ENCODE data around the gene RGL3. TPM values are rescaled to one million over a fixed set of nuclear protein-coding genes. Genes with fewer than 3 reads are reported as not detected.

RGL3 gene
- total and polyA plus RNA-seq, 9 of the 15 experiments (the other 6 are each of a cell fraction or from before 2014, with no cell fraction given), result 0.12 to 0.61 (median 0.32) TPM; not detected in 4

- TF ChIP-seq POLR2H (tag; IDR thresholded peaks at IDR 0.05; ENCODE audit: low read depth) (no peak), ZZZ3 (IDR thresholded peaks at IDR 0.05) (no peak), FOXK2 (conservative IDR thresholded peaks at IDR 0.05 in 1 of 2, IDR thresholded peaks at IDR 0.05 in 1 of 2; ENCODE audit: low read depth in 2 of 2) (peak in 1 of 2 experiments; percentile 16; a peak in 2 of 4 replicates), BRF1 (IDR thresholded peaks at IDR 0.05; ENCODE audit: borderline replicate concordance, extremely low read depth, insufficient read length) (no peak), ZNF395 (CRISPR knock-in tag; IDR thresholded peaks at IDR 0.05) (peak; percentile 94), BRF2 (IDR thresholded peaks at IDR 0.05; ENCODE audit: borderline replicate concordance, insufficient read depth, insufficient read length) (no peak), ZNF583 (CRISPR knock-in tag; IDR thresholded peaks at IDR 0.05) (no peak), ZNF780A (CRISPR knock-in tag; IDR thresholded peaks at IDR 0.05) (no peak), MCM3 (IDR thresholded peaks at IDR 0.05) (no peak), MTA3 (IDR thresholded peaks at IDR 0.05; ENCODE audit: borderline replicate concordance) (peak; percentile 66; the same call in 1 of the 2 replicates), SRSF1 (IDR thresholded peaks at IDR 0.05; ENCODE audit: low read depth, low read length) (no peak), BRD4 (IDR thresholded peaks at IDR 0.05) (no peak), FOXJ2 (tag; IDR thresholded peaks at IDR 0.05) (peak; percentile 82), IFI16 (CRISPR knock-in tag; IDR thresholded peaks at IDR 0.05) (no peak), HNRNPL (IDR thresholded peaks at IDR 0.05; ENCODE audit: low read depth, low read length) (no peak), CHD4 (IDR thresholded peaks at IDR 0.05; ENCODE audit: insufficient read depth, insufficient replicate concordance, low read depth, low read length, poor library complexity, severe bottlenecking) (no peak), PURB (CRISPR knock-in tag; IDR thresholded peaks at IDR 0.05; ENCODE audit: low read depth) (no peak), HOMEZ (CRISPR knock-in tag; IDR thresholded peaks at IDR 0.05) (no peak)
- TF ChIP-seq, protein P1, sequence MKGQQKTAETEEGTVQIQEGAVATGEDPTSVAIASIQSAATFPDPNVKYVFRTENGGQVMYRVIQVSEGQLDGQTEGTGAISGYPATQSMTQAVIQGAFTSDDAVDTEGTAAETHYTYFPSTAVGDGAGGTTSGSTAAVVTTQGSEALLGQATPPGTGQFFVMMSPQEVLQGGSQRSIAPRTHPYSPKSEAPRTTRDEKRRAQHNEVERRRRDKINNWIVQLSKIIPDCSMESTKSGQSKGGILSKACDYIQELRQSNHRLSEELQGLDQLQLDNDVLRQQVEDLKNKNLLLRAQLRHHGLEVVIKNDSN (CRISPR knock-in tag; IDR thresholded peaks at IDR 0.05), result peak; percentile 97
- TF ChIP-seq, protein P2, sequence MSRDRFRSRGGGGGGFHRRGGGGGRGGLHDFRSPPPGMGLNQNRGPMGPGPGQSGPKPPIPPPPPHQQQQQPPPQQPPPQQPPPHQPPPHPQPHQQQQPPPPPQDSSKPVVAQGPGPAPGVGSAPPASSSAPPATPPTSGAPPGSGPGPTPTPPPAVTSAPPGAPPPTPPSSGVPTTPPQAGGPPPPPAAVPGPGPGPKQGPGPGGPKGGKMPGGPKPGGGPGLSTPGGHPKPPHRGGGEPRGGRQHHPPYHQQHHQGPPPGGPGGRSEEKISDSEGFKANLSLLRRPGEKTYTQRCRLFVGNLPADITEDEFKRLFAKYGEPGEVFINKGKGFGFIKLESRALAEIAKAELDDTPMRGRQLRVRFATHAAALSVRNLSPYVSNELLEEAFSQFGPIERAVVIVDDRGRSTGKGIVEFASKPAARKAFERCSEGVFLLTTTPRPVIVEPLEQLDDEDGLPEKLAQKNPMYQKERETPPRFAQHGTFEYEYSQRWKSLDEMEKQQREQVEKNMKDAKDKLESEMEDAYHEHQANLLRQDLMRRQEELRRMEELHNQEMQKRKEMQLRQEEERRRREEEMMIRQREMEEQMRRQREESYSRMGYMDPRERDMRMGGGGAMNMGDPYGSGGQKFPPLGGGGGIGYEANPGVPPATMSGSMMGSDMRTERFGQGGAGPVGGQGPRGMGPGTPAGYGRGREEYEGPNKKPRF (IDR thresholded peaks at IDR 0.05; ENCODE audit: low read depth, low read length), result no peak
Measured at GRCh38 chr19:11435057-11435832, 16.1 kb upstream of the RGL3 start, which contains the start of the genes ODAD3 and PRKCSH (continued).
